ENCODE measurements around the gene LRP1. TPM values are rescaled to one million over a fixed set of nuclear protein-coding genes. Genes with fewer than 3 reads are reported as not detected.

The LRP1 gene
- total and polyA plus RNA-seq, 2 of the 13 experiments (the other 11 are each of a cell fraction or from before 2014, with no cell fraction given) = 14.7 to 30.8 TPM

GRCh38 chr12:57148469-57149244 lies 20.4 kb downstream of the LRP1 start (continued):
- peak; percentile 83 for TF ChIP-seq NCOA2 (CRISPR knock-in tag; IDR thresholded peaks at IDR 0.05)
- TF ChIP-seq ZNF691 (CRISPR knock-in tag; IDR thresholded peaks at IDR 0.05; ENCODE audit: borderline replicate concordance, low read depth) = no peak
- TF ChIP-seq RARG (CRISPR knock-in tag; IDR thresholded peaks at IDR 0.05; ENCODE audit: low read depth) = no peak
- peak; percentile 56; the same call in 1 of the 2 replicates for TF ChIP-seq SIN3A (IDR thresholded peaks at IDR 0.05; ENCODE audit: borderline replicate concordance, low read depth, low read length)
- TF ChIP-seq RNF2 (conservative IDR thresholded peaks at IDR 0.05; ENCODE audit: low read depth) = no peak
- no peak for TF ChIP-seq ZNF138 (CRISPR knock-in tag; IDR thresholded peaks at IDR 0.05; ENCODE audit: low read depth)
- peak; percentile 73 for TF ChIP-seq RERE (CRISPR knock-in tag; IDR thresholded peaks at IDR 0.05; ENCODE audit: low read depth)
- 0 out of 2 replicates have a peak, but pooled peaks have one; percentile 38 for TF ChIP-seq HMG20B (CRISPR knock-in tag; conservative IDR thresholded peaks at IDR 0.05)
- TF ChIP-seq NFAT5 (CRISPR knock-in tag; IDR thresholded peaks at IDR 0.05) = no peak
- no peak for TF ChIP-seq GATAD1 (CRISPR knock-in tag; IDR thresholded peaks at IDR 0.05)
- TF ChIP-seq NRL (CRISPR knock-in tag; IDR thresholded peaks at IDR 0.05; ENCODE audit: borderline replicate concordance) = no peak
- no peak for TF ChIP-seq BHLHE40 (IDR thresholded peaks at IDR 0.05; ENCODE audit: low read length)
- TF ChIP-seq YY1 (IDR thresholded peaks at IDR 0.05; ENCODE audit: insufficient read depth, insufficient replicate concordance, low read depth, low read length) = peak; percentile 29
- no peak for TF ChIP-seq BRD4 (CRISPR knock-in tag; IDR thresholded peaks at IDR 0.05)
- TF ChIP-seq ATF5 (CRISPR knock-in tag; IDR thresholded peaks at IDR 0.05; ENCODE audit: low read depth) = no peak
- TF ChIP-seq HNRNPUL1 (IDR thresholded peaks at IDR 0.05; ENCODE audit: low read depth, low read length) = no peak

Data from HepG2 (cell line).